ENCODE measurements around the gene NTRK3.
"Not testable (repeated sequence)": the region's sequence is repeated elsewhere in the genome, so short reads cannot be mapped to it uniquely, and the experiment has no call there.

The NTRK3 gene

GRCh38 chr15:87887177-87887576 is 369.4 kb downstream of the NTRK3 start:
- no peak for DNase-seq (ENCODE audit: low read depth in 2 of 2)

- no peak for DNase-seq (ENCODE audit: low read depth in 2 of 2)
Observed at GRCh38 chr15:87881026-87881425, 375.5 kb downstream of the NTRK3 start.

GRCh38 chr15:87877822-87878542 is 378.6 kb downstream of the NTRK3 start:
- no peak for DNase-seq (ENCODE audit: low read depth in 2 of 2)

- no peak for DNase-seq (ENCODE audit: low read depth in 2 of 2)
Observed at GRCh38 chr15:87877114-87877810, 379.3 kb downstream of the NTRK3 start.

GRCh38 chr15:87874896-87875711 is 381.4 kb downstream of the NTRK3 start:
- DNase-seq (ENCODE audit: low read depth in 2 of 2), result no peak

GRCh38 chr15:87873516-87873915 is 383.0 kb downstream of the NTRK3 start:
- DNase-seq (ENCODE audit: low read depth in 2 of 2), result no peak

GRCh38 chr15:87871731-87872320 is 384.7 kb downstream of the NTRK3 start:
- no peak for DNase-seq (ENCODE audit: low read depth in 2 of 2)

- DNase-seq (ENCODE audit: low read depth in 2 of 2), result no peak
Observed at GRCh38 chr15:87871258-87871681, 385.3 kb downstream of the NTRK3 start.

- DNase-seq (ENCODE audit: low read depth in 2 of 2), result no peak
Observed at GRCh38 chr15:87866961-87867360, 389.6 kb downstream of the NTRK3 start.

- DNase-seq (ENCODE audit: low read depth in 2 of 2), result no peak
Observed at GRCh38 chr15:87863152-87863551, 393.4 kb downstream of the NTRK3 start.

- DNase-seq (ENCODE audit: low read depth in 2 of 2), result no peak
Observed at GRCh38 chr15:87860743-87861142, 395.8 kb downstream of the NTRK3 start.

- no peak for DNase-seq (ENCODE audit: low read depth in 2 of 2)
Observed at GRCh38 chr15:87858651-87859050, 397.9 kb downstream of the NTRK3 start.

- DNase-seq (ENCODE audit: low read depth in 2 of 2), result no peak
Observed at GRCh38 chr15:87851497-87851896, 405.0 kb downstream of the NTRK3 start.

GRCh38 chr15:87850916-87851315 is 405.6 kb downstream of the NTRK3 start:
- DNase-seq (ENCODE audit: low read depth in 2 of 2), result no peak

GRCh38 chr15:87849181-87849580 is 407.4 kb downstream of the NTRK3 start:
- no peak for DNase-seq (ENCODE audit: low read depth in 2 of 2)

GRCh38 chr15:87848012-87848411 is 408.5 kb downstream of the NTRK3 start:
- DNase-seq (ENCODE audit: low read depth in 2 of 2), result no peak

- DNase-seq (ENCODE audit: low read depth in 2 of 2), result no peak
Observed at GRCh38 chr15:87846746-87847145, 409.8 kb downstream of the NTRK3 start.

- DNase-seq (ENCODE audit: low read depth in 2 of 2), result no peak
Observed at GRCh38 chr15:87843312-87843711, 413.2 kb downstream of the NTRK3 start.

GRCh38 chr15:87841426-87841998 is 415.0 kb downstream of the NTRK3 start:
- DNase-seq (ENCODE audit: low read depth in 2 of 2), result no peak

GRCh38 chr15:87835830-87836229 is 420.7 kb downstream of the NTRK3 start:
- DNase-seq (ENCODE audit: low read depth in 2 of 2), result not testable (repeated sequence)

- not testable (repeated sequence) for DNase-seq (ENCODE audit: low read depth in 2 of 2)
Observed at GRCh38 chr15:87833333-87833732, 423.2 kb downstream of the NTRK3 start.

Measured in stimulated activated CD4-positive, alpha-beta T cell treated with anti-CD3 and anti-CD28 coated beads, Interleukin-4, amount 100 ng/mL, for 48 hours (primary cell).